Stimulated activated CD4-positive, alpha-beta T cell treated with anti-CD3 and anti-CD28 coated beads, Interleukin-4, amount 100 ng/mL, for 48 hours (primary cell): Measurements from ENCODE around the gene ACOT7.

Experiments
- DNase-seq, 2 donors: peaks; one replicate each; pipeline ENCODE4 v3.0.0-alpha.2; 2020; ENCODE audit warnings: low read depth in 2 of 2

ACOT7 gene

DNA sequence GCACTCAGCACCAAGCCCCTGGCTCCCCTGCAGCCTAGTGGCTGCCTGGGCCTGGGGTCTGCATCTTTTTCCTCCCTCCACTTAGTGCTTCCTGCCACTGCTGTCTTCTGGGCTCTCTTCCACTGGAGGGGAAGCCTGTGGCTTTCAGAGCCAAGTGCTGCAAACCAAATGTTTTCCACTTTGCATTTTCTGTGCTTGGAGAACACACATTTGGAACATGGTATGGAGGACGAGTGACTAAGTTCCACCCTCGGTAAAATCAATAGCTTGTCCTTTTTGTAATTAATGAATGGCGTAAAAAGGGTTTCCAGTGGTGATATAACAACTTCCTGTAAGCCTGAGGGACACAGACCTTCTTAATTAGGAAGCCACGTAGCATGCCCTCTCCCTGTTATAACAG is 122.6 kb downstream of the ACOT7 start:
- no peak for DNase-seq

DNA sequence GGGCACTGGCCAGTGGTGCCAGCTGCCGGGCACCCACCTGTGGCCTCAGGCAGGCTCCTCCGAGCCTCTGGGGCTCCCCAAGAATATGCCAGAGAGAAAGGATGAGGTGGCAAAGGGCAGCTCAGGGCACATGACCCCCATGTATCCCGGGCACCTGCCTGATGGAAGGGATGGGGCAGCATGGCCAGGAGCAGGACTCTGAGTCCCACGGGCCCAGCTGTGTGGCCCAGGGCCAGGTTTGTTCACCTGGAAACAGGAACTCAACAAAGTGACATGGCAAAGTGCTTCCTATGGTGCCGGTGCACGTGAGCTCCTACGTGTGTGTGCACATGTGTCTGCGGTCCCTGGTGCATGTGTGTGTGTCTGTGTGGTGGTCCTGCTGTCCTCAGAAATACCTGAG is 123.2 kb downstream of the ACOT7 start:
- no peak for DNase-seq

DNA sequence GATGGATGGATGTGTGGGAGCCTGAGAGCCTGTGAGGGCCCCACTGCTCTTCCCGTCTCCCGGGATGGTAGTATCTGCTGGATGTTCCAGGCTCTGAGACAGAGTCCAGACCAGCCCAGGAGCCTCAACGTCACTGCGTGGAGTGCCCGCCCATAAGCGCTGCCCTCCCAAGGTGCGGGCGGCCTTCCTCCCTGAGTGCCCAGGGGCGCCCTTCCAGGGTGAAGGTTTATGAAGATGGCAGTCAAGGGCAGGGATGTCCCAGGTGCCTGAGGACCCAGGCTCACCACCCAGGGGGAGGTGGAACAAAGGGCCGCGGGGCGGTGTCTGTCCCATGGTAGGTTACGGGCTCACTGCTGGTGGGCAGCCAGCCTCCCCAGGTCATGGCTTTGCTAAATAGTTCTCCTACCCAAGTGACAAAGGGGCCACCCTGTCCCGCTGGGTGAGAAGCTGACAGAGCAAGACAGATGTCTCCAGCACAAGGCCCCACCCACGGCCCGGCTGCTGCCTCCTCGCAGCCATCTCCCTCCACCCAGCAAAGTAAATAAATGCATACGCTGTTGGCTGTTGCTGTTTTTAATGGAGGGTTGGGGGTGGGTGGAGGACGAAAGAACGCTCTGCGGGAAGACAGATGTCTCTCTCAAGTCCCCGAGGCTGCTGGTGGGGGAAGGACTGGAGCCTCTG is 123.7 kb downstream of the ACOT7 start:
- DNase-seq, result no peak

DNA sequence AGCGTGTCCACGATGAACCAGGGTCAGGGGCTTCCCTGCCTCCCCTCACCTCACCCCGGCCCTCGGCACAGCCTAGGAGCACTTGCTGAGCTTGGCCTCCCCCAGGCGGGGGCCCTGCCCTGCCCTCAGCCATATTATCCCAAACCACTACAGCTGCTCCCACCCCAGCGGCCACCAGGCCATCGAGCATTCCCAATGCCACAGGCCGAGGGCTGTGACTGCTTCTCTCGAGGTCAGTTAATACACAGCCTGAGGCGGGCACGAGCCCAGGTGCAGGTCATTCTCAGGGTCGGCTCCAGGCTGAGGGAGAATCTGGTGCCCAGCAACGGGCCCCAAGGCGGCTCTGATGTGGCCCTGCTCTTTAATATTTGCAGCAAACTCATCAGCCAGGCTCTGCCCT is 124.3 kb downstream of the ACOT7 start:
- DNase-seq, result no peak

DNA sequence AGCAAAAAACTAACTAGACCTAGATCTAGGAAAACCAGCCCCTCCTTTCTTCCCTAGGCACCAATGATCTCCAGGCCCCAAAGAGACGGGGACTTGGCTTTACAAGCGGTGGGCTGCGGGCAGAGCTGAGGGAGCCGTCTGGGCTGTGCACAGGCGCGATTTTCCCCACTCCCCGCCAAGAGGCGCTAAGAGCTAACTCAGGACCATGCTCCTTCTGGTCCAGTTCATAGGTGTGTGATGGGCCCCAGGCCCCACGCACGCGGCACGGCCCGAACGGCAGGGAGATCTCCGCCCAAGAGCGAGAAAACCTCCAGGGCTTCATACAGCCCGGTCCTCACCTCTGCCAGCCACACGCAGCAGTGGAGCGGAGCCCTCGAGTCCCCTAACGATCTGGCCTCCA is 125.2 kb downstream of the ACOT7 start:
- DNase-seq, result no peak

DNA sequence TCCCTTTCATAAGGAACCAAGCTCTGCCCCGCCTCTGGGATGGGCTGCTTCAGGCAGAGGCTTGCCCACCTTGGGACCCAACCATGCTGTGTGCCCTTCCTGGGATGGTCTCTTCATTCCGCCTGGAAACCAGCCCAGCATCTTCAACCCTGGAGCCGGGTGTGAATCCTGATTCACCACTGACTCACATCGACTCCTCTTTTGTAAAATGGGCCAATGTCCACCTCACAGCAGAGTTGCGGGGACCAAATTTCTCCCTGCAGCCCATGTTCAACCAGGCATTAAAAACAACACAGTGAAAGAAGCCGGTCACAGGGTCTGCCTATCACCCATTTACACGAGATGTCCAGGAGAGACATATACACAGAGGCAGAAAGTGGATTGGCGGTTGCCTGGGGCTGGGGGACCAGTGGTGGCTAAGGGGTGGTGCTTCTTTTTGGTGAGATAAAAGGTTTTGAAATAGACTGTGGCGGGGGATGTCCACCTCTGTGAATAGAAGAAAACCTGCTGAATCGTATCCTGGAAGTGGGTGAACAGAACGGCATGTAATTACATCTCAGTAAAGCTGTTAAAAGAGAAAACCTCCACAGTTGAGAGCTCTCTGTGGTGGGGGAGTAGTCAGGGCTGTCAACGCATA is 125.8 kb downstream of the ACOT7 start:
- DNase-seq, result no peak

DNA sequence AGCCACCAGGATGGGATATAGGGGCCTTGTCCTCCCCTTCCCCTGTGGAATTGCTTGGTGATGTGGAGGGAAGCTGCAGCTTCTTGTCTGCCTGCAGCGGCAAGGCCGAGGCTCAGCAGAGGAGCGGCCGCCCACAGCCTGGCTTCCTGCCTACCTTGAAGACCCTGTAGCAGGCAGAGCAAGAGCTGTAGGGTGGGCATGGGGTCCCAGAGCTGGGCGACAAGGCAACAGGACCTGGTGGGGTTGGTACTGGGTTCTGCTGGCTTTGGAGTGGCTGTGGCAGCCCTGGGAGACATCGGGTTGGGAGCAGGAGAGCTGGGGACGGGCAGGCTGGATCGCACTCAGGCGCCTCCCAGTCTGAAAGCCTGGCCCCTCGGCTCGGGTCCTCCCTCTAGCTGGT is 126.9 kb downstream of the ACOT7 start:
- no peak for DNase-seq

DNA sequence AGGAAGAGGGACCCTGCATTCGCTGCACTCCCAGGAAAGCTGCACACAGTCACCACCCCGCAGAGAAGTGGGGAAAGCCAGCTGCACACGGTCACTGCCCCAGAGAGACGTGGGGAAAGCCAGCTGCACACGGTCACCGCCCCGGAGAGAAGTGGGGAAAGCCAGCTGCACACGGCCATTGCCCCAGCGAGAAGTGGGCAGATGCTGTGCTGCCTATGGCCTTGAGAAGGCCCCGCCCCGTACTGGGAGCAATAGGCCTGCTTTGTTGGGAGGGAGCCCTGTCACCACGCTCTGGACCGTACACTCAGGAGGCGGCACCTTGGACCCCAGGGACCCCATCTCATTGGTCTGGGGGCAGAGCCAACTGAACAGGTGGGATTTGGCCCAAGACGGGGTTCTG is 128.4 kb downstream of the ACOT7 start:
- no peak for DNase-seq

DNA sequence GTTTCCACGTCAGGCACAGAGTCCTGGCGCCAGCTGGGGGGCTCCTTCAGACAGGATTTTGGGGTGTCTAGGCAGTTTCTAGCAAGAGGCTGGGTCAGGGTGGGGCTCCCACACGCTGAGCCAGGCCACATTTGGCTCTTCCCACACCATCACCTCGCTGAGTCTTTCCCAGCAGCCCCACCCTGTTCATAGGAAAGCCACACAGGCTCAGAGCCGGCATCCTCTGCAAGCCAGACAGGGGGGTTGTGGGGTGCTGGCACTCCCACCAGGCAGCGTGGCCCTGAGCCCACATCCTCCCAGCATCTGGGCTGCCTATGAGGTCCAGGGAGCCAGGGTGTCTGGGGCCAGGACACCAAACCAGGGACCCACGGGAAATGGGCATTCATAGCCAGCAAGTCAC is 129.9 kb downstream of the ACOT7 start:
- no peak for DNase-seq

DNA sequence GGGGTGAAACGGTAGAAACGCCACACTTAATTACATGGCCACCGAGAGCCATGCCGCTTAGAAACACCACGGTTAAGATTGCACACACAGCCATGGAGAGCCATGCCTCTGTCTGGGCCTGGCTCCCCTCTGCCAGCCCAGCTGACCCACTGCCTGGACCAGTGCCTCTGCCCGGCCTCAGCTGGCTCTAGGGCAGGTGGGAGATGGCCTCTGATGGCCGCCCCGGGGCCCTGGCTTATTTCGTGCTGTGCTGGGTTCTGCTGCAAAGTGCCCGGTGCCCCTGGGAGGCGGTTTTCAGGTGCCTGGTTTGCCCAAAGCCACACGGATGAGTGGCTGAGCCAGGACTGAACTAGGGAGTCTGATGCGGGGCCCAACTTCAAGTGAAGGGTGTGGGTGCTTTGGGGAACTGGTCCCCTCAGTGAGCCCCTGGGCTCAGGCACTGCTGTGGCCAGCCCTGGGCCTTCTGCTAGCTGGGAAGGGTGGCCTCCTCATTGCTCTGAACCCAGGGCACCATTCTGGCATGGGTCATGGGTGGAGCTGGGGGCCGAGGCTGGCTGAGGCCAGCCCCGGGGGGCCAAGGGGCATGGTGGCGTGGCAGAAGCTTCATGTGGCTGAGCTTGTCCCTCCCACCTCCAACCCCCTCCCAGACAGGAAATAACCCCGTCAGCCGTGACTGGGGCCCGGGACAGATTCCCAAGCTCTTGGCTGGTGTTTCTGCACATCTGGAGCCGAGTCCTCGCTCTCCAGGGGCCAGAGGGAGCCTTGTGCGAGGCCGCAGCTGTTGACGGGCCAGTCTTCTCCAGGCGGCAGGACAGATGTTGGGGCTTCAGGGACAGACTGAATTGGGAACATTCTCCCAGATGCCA is 130.8 kb downstream of the ACOT7 start:
- no peak for DNase-seq

DNA sequence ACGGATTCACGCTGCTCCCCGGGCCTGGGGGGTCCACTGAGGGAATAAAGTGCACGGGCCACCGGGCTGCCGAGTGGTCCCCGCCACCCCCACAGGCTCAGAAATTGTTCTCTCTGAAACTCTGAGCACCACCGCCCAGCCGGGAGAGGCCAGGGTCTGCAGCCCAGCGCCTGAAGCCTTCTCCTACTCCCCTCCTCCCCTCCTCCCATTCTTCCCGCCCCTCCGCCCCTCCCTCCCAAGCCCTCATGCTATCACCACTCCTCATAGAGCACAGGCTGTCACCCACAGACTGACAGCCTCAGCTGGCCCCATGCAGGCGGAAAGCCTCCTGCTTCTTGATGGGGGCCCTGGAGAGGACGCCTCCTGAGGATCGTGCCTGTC is 132.0 kb downstream of the ACOT7 start:
- DNase-seq, result no peak

DNA sequence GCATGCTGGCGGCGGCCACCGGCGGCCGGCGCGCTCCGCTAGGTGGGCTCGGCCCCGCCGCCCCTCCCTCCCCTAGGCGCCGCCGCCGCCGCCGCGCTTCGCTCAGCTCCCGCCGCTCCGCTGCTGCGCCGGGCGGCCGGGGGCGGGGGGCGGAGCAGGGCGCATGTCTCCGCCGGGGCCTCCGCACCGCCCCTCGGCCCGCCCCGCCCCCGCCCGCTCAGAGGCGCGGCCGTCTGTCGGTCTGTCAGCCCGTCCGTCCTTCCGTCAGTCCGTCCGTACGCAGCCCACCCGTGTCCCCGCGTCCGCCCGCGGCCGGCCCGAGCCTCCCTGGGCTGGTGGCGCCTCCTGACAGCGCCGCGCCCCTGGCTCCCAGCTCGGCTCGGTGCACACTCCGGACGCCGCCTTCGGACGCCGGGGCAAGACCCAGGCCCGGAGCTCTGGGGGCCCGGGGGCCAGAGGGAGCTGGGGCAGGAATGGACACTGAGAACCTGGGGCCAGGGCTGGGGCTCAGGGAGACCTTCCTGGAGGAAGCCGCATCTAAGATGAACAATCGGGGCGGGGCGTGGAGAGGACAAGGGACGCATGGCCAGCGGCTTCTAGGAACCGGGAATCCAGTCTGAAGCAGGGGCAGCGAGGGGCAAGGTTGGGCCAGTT is 132.5 kb downstream of the ACOT7 start, which contains the start of gene GPR153:
Gene GPR153 (minus strand): TSS at position 138 of the 654 bp plus-strand sequence. CDS start 6,193 bp downstream, outside the sequence.
- peak in 1 of 2 donors; percentile 58 for DNase-seq

DNA sequence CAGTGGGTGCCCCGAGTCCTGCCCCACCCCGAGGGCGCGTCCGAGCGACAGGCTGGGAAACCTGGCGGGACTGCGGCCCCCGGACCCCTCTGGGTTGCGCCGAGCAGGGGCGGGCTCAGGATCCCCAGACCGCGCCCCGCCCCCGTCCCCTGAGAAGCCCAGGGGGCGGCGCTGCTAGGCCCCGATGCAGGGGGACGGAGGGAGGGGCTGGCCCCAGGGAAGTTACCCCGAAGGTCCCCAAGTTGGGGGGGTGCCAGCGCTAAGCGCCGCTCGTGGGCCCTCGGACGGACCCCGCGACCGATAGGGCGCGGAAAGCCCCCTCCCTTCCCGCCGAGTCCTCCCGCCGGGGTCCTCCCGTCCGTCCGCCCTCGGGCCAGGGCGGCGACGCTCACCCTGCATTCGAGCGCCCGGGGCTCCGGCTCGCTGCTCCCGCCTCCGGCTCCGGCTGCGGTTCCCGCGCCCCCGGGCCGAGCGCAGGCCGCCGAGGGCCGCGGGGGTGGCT is 133.1 kb downstream of the ACOT7 start:
- no peak for DNase-seq

DNA sequence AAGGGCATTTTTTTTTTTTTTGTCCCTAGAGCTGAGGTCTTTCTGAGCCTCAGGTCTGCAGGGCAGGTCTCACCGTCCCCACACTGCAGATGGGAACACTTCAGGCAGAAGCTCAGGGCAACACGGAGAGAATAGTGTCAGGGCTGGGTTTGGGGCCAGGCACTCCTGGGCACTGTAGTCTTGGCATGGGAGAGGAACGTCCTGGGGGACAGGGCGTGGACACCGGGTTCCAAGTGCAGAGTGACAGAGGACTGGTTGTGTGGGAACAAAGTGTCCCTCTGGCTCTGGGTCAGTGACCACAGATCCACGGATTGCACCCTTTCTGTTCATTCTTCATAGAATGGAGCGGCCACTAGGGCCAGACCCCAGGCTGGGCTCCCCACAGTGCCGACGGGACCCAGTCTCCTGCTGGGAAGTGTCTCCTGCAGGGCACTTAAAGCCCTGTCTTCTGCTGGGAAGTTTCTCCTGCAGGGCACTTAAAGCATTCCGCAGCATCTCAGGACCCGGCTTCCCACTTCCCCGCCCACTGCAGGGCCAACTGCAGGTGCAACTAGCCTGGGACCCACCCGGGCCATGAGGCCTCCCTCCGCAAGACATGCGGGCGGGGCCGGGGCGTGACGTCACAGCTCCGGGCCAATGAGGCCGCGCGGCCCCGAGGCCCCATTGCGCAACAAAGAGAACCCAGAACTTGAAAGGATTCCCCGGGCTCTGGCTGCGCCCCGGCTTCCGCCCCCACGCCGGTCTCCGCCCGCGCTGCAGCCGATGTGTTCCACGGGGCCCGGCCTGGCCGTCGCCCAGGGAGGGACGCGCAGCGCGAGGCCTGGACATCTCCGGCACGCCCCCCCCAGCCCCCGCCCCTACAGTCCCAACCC is 133.8 kb downstream of the ACOT7 start:
- peak; percentile 67 to 69 for DNase-seq

DNA sequence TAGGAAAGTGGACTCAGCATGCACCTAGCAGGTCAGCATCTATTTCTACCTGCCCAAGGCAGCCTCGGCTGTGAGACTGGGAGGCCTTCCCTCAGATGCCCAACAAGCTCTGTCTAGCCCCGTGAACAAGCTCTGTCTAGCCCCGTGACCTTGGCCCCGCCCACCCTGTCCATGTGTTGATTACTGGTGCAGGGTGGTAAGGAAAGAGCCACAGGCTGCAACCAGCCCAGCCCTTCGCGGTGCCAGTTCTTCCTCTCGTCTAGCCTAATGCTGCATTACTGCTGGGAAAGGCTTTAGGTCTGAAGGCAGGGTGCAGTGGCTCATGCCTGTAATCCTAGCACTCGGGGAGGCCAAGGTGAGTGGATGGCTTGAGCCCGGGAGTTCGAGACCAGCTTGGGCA is 134.9 kb downstream of the ACOT7 start:
- DNase-seq, result no peak

DNA sequence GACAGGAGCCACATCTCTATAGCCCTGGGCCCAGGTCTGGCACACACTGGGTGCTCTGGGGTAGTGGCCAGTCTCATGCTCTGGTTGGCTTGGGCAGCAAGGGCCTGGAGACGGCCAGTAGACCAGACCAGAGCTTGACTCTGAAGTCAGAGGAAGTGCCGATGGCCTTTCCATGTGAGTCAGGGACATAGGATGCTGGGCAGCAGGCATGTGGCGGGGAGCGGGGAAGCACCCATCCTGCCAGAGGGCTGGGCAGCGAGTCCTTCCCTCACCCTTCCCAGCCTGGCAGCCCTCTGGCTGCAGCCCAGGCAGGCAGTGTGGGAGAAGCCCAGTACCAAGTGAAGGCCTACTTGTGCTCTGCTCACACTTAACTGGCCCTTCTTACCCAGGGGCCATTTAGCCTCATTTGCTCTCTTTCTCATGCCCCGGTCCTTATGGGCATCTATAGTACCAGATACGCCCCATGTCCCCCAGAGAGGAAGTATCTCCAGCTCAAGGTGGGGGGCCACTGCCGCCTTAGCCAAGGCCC is 136.0 kb downstream of the ACOT7 start:
- no peak for DNase-seq

DNA sequence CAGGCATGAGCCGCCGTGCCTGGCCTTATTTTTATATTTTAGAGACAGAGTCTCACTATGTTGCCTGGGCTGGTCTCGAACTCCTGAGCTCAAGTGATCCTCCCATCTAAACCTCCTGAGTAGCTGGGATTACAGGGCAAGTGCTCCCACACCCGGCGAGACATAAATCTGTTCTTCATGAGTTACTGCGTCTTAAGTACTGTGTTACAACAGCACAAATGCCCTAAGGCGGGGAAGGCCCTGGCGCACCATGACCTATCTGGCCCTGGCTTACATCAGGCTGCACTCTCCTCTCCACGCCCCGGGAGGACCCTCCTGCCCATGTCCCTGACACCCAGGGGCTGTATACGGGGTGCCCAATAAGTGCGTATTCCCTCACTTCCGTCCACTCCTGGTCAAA is 136.9 kb downstream of the ACOT7 start:
- no peak for DNase-seq

DNA sequence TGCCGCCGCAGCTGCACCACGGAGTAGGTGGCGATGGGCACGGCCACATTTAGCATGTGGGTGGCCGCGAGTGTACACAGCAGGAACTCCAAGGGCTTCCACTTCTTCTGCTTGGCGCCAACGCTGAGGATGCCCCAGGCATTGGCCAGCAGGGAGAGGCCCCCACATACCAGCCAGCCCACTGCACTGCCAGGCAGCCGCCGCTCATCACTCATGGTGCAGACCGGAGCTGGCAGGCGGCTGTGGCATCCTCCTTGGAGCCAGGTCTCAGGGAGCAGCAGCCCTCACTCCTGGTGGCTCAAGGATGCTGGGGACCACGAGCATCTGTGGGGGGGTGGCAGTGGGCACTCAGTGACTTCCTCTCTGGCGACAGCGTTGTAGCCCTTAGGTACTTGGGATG is 138.9 kb downstream of the ACOT7 start:
- no peak for DNase-seq

DNA sequence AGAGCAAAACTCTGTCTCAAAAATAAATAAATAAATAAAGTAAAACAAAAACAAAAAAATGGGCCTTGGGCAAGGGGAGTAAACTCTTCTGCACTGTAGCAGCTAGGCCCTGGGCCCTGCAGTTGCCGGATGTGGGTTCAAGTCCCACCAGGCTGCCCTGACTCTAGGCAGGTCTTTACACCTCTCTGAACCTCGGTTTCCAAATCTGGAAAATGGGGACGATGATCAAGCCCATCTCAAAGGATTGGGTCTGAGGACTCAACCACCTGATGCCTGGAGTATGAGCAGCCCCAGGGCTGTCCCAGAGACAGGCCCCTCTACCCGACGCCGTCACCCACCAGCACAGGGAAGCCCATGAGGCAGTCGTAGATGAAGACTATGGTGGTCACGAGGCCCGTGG is 140.2 kb downstream of the ACOT7 start:
- no peak for DNase-seq

DNA sequence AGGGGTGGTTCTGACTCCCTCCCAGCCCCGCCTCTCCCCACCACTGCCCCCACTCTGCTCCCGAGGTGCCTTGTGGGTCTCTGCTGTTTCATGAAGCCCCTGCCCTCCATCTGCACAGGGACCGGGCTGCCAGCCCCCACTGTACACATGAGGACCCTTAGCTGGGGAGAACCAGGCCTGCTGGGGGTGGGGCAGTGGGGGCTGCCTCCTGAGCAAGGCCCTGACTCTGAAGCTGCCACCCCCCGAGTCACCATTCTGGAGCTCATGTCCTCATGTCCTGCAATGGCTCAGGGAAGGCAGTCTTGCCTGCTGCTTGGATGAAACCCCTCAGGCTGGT is 141.2 kb downstream of the ACOT7 start:
- no peak for DNase-seq
